ENCODE data around the gene ZDHHC9.

ZDHHC9 gene

GRCh38 chrX:129788527-129788926, 55.2 kb downstream of the ZDHHC9 start:
- no peak overlapping the region for H3K4me2 ChIP-seq (ENCODE audit: low read depth, low read length, poor library complexity, severe bottlenecking)
- no peaks in the 10 kb centered on the region for H3K9me2 ChIP-seq (replicated peaks; ENCODE audit: low read depth, low read length)
- H3K27me3 ChIP-seq (ENCODE audit: insufficient read depth, low read length, poor library complexity, severe bottlenecking) = no peaks in the 10 kb centered on the region
- H3K79me2 ChIP-seq (ENCODE audit: insufficient read depth, low read length) = peaks cover 71% of the 10 kb centered on the region
- H3K4me3 ChIP-seq (ENCODE audit: low read length, poor library complexity, severe bottlenecking) = no peak overlapping the region
- peaks cover 27% of the 10 kb centered on the region for H3K4me1 ChIP-seq (ENCODE audit: insufficient read depth, low read length, poor library complexity, severe bottlenecking)
- no peak for TF ChIP-seq EZH2phosphoT487 (IDR thresholded peaks at IDR 0.05; ENCODE audit: borderline replicate concordance)
- TF ChIP-seq, protein P1, sequence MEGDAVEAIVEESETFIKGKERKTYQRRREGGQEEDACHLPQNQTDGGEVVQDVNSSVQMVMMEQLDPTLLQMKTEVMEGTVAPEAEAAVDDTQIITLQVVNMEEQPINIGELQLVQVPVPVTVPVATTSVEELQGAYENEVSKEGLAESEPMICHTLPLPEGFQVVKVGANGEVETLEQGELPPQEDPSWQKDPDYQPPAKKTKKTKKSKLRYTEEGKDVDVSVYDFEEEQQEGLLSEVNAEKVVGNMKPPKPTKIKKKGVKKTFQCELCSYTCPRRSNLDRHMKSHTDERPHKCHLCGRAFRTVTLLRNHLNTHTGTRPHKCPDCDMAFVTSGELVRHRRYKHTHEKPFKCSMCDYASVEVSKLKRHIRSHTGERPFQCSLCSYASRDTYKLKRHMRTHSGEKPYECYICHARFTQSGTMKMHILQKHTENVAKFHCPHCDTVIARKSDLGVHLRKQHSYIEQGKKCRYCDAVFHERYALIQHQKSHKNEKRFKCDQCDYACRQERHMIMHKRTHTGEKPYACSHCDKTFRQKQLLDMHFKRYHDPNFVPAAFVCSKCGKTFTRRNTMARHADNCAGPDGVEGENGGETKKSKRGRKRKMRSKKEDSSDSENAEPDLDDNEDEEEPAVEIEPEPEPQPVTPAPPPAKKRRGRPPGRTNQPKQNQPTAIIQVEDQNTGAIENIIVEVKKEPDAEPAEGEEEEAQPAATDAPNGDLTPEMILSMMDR (conservative IDR thresholded peaks at IDR 0.05; ENCODE audit: low read length) = no peak
- H3F3A ChIP-seq (ENCODE audit: low read depth) = peaks cover 3% of the 10 kb centered on the region; the same call in 1 of the 2 replicates
- H4K20me1 ChIP-seq (ENCODE audit: insufficient read depth, low read length, poor library complexity, severe bottlenecking) = peaks cover 64% of the 10 kb centered on the region
- H3K9ac ChIP-seq (ENCODE audit: low read depth, low read length, poor library complexity, severe bottlenecking) = no peak overlapping the region
- H2AFZ ChIP-seq (ENCODE audit: low read length) = no peak overlapping the region
- H3K9me3 ChIP-seq (ENCODE audit: insufficient read depth, low read depth, low read length) = no peaks in the 10 kb centered on the region
- peaks cover 56% of the 10 kb centered on the region for H3K36me3 ChIP-seq (ENCODE audit: insufficient read depth, low read length)

DNA sequence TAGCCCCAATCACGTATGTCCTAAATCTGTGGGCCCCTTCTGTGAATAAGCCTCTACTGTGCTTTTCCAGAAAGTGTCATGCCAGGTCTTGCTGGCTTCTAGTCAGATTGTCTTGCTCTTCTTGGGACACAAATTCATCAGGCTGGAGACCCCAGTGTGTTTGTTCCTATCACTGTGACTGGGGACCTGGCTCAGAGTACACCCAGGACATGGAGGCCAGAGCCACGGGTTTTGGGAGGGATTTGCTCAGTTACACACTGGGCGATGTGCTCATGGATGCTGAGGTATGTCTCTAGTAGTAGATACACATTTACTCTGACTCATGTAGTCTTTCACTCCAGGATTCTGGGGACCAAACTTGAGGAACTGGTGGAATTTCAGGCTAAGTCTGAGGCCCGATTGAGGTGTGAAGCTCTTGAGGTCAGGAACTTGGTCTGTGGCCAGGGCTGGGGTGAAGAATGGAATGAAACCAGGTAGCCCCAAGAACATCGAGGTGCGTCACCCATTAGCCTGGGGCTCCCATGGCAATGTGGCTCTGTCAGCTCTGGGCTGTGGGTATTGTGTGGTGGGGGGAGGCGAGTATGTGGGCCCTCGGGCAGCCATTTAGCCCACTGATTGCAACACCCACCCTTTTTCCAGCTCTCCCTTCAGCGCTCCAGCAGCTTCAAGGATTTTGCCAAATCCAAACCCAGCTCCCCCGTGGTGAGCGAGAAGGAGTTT, 56.2 kb downstream of the ZDHHC9 start:
- Histone ChIP-seq H3K36me3 (ENCODE audit: insufficient read depth, low read length) (peaks cover 54% of the 10 kb centered on the region), H3K9ac (ENCODE audit: low read depth, low read length, poor library complexity, severe bottlenecking) (peak overlapping the region; percentile 95), H3K4me2 (ENCODE audit: low read depth, low read length, poor library complexity, severe bottlenecking) (peak overlapping the region; percentile 87), H3K27me3 (ENCODE audit: insufficient read depth, low read length, poor library complexity, severe bottlenecking) (no peaks in the 10 kb centered on the region), H4K20me1 (ENCODE audit: insufficient read depth, low read length, poor library complexity, severe bottlenecking) (peaks cover 74% of the 10 kb centered on the region), H2AFZ (ENCODE audit: low read length) (no peak overlapping the region), H3F3A (ENCODE audit: low read depth) (peaks cover 3% of the 10 kb centered on the region; the same call in 1 of the 2 replicates), H3K4me1 (ENCODE audit: insufficient read depth, low read length, poor library complexity, severe bottlenecking) (peaks cover 27% of the 10 kb centered on the region), H3K9me2 (replicated peaks; ENCODE audit: low read depth, low read length) (no peaks in the 10 kb centered on the region), H3K79me2 (ENCODE audit: insufficient read depth, low read length) (peaks cover 82% of the 10 kb centered on the region), H3K9me3 (ENCODE audit: insufficient read depth, low read depth, low read length) (no peaks in the 10 kb centered on the region), H3K4me3 (ENCODE audit: low read length, poor library complexity, severe bottlenecking) (peak overlapping the region; percentile 96)
- TF ChIP-seq, protein P1 (conservative IDR thresholded peaks at IDR 0.05; ENCODE audit: low read length) = no peak
- no peak for TF ChIP-seq EZH2phosphoT487 (IDR thresholded peaks at IDR 0.05; ENCODE audit: borderline replicate concordance)

DNA sequence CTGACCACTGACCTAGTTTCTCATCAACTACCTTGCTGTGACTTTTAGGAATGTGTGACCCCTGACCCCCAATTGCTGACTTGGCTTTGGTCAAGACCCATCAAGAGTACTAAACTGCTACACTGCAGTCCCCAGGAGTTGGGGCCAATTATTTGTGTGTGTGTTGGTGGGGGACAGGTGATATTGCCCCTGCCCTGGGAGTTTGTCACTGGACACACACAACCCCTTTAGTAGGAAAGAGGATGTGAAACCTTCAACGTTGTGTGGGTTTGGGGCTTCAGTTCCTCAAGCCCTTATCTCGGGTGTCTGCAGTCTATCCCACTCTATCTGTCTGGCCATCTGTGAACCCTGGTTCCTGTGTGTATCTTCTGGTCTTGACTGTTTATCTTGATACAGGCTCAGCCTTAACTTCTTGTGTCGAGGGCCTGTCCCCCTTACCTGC, 57.5 kb downstream of the ZDHHC9 start:
- peak overlapping the region; percentile 87 for H3K4me2 ChIP-seq (ENCODE audit: low read depth, low read length, poor library complexity, severe bottlenecking)
- H3K4me3 ChIP-seq (ENCODE audit: low read length, poor library complexity, severe bottlenecking) = peak overlapping the region; percentile 96
- H3K4me1 ChIP-seq (ENCODE audit: insufficient read depth, low read length, poor library complexity, severe bottlenecking) = peaks cover 27% of the 10 kb centered on the region
- H3K36me3 ChIP-seq (ENCODE audit: insufficient read depth, low read length) = peaks cover 45% of the 10 kb centered on the region
- peak overlapping the region; percentile 95 for H3K9ac ChIP-seq (ENCODE audit: low read depth, low read length, poor library complexity, severe bottlenecking)
- no peak overlapping the region for H2AFZ ChIP-seq (ENCODE audit: low read length)
- H4K20me1 ChIP-seq (ENCODE audit: insufficient read depth, low read length, poor library complexity, severe bottlenecking) = peaks cover 79% of the 10 kb centered on the region
- no peaks in the 10 kb centered on the region for H3K27me3 ChIP-seq (ENCODE audit: insufficient read depth, low read length, poor library complexity, severe bottlenecking)
- peaks cover 94% of the 10 kb centered on the region for H3K79me2 ChIP-seq (ENCODE audit: insufficient read depth, low read length)
- TF ChIP-seq, protein P1 (conservative IDR thresholded peaks at IDR 0.05; ENCODE audit: low read length) = no peak
- TF ChIP-seq EZH2phosphoT487 (IDR thresholded peaks at IDR 0.05; ENCODE audit: borderline replicate concordance) = no peak
- H3F3A ChIP-seq (ENCODE audit: low read depth) = peaks cover 3% of the 10 kb centered on the region; the same call in 1 of the 2 replicates
- H3K9me3 ChIP-seq (ENCODE audit: insufficient read depth, low read depth, low read length) = no peaks in the 10 kb centered on the region
- H3K9me2 ChIP-seq (replicated peaks; ENCODE audit: low read depth, low read length) = no peaks in the 10 kb centered on the region
